Ovary (tissue), 3 donors: Measurements from ENCODE around the gene OGFRL1.
A peak's percentile ranks its signal among the peaks of the same experiment; 100 is the strongest.

ENCODE experiments used
- POLR2A ChIP-seq: fragments of 450-650 bp; IDR thresholded peaks from one replicate; pipeline ENCODE4 v1.6.1; 2017; ENCODE audit warnings: antibody characterized with exemption, mild to moderate bottlenecking, moderate library complexity
- TF ChIP-seq, protein P1 (sequence below), 3 donors: fragments of 450-650 bp in 2 of 3; fragments of 200-600 bp in 1 of 3; IDR thresholded peaks; one replicate each; pipeline versions ENCODE4 v1.5.1 to v1.8.0; 2016 to 2022; ENCODE audit warnings: antibody characterized with exemption in 3 of 3, mild to moderate bottlenecking in 1 of 3
- donor health status: DM: no; HTN: no; CAD: no.

- peak; percentile 30 for TF ChIP-seq POLR2A
- TF ChIP-seq, protein P1, sequence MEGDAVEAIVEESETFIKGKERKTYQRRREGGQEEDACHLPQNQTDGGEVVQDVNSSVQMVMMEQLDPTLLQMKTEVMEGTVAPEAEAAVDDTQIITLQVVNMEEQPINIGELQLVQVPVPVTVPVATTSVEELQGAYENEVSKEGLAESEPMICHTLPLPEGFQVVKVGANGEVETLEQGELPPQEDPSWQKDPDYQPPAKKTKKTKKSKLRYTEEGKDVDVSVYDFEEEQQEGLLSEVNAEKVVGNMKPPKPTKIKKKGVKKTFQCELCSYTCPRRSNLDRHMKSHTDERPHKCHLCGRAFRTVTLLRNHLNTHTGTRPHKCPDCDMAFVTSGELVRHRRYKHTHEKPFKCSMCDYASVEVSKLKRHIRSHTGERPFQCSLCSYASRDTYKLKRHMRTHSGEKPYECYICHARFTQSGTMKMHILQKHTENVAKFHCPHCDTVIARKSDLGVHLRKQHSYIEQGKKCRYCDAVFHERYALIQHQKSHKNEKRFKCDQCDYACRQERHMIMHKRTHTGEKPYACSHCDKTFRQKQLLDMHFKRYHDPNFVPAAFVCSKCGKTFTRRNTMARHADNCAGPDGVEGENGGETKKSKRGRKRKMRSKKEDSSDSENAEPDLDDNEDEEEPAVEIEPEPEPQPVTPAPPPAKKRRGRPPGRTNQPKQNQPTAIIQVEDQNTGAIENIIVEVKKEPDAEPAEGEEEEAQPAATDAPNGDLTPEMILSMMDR (IDR thresholded peaks at IDR 0.05) = peak in 1 of 3 donors; percentile 14
Observed at GRCh38 chr6:71288228-71289038, at the start of gene OGFRL1.
